AG04450 (cell line): ENCODE measurements around the gene IL1RN. TPM values are rescaled to one million over a fixed set of nuclear protein-coding genes. Genes with fewer than 3 reads are reported as not detected.

Experiments
- CTCF ChIA-PET: fragments of 300-600, 350-600 bp; formaldehyde crosslinking; extraction: SDS; loops from one replicate; lab custom pipeline; 2022; ENCODE audit warnings: antibody characterized with exemption, inconsistent platforms; lab: Charles Lee
- POLR2A ChIA-PET: fragments of 350-600 bp; formaldehyde crosslinking; extraction: SDS; loops from one replicate; lab custom pipeline; 2021; ENCODE audit warnings: antibody characterized with exemption, inconsistent platforms; lab: Yijun Ruan, JAX
- DNase-seq: peaks from one replicate; pipeline ENCODE4 v3.0.0-alpha.2; 2011; ENCODE audit warnings: low read depth, low spot score
- H3K27ac ChIP-seq: one replicate; pipeline ENCODE4 v1.5.1; 2012; ENCODE audit warnings: low read depth, low read length, control low read depth
- H3K27me3 ChIP-seq: one replicate; pipeline ENCODE4 v1.6.0; 2012; ENCODE audit warnings: low read length; ENCODE audit not compliant: control insufficient read depth, insufficient read depth
- H3K4me3 ChIP-seq: 2 replicates; pipeline ENCODE4 v1.5.1; 2011; ENCODE audit warnings: mild to moderate bottlenecking, low read depth, low read length, control low read depth
- H3K9me3 ChIP-seq: 2 replicates; pipeline ENCODE4 v1.5.1; 2012; ENCODE audit warnings: low read length; ENCODE audit not compliant: control insufficient read depth, insufficient read depth
- CTCF ChIP-seq: IDR thresholded peaks from 2 replicates; pipeline ENCODE4 v1.5.1; 2011; ENCODE audit warnings: low read depth, low read length, control low read depth, inconsistent platforms
- polyA plus RNA-seq: library from polyadenylated mRNA; depleted of rRNA; stranded (reverse); fragments of >200 nt; gene quantifications from 2 replicates; pipeline ENCODE4 v1.2.3, GENCODE V29; 2011

IL1RN gene
- polyA plus RNA-seq, 1 experiment = not detected

GRCh38 chr2:113112441-113112840 is 15.0 kb upstream of the IL1RN start:
- no peak overlapping the region for H3K4me3 ChIP-seq
- TF ChIP-seq CTCF = no peak
- H3K27ac ChIP-seq = no peak overlapping the region
- peaks cover 8% of the 10 kb centered on the region for H3K27me3 ChIP-seq
- no peaks in the 10 kb centered on the region for H3K9me3 ChIP-seq
- POLR2A ChIA-PET = no interaction called here
- CTCF ChIA-PET = interaction anchor here (1.8 kb wide), 1 partner anchor 26 kb away, joined by 5 read pairs; no protein-coding TSS in a partner anchor
- DNase-seq = no peak

DNA sequence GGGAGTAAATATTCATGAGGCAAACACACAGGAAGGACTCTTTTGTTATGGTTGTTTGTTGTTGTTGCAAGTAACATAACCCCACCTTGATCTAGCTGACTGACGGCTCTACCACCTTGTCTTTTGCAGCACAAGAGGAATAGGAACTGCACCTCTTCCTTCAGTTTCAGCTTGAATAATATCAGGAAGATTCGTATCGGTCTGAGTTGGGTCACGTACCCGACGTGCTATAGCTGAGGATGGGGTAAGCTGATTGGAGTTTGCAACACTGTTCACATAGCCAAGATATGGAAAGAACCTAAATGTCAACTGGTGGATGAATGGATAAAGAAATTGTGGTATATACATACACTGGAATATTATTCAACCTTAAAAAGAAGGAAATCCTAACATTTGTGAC is 14.5 kb upstream of the IL1RN start:
- Histone ChIP-seq H3K4me3 (no peak overlapping the region), H3K27ac (no peak overlapping the region), H3K27me3 (peaks cover 8% of the 10 kb centered on the region), H3K9me3 (no peaks in the 10 kb centered on the region)
- no peak for DNase-seq
- TF ChIP-seq CTCF = no peak
- POLR2A ChIA-PET = no interaction called here
- CTCF ChIA-PET = interaction anchor here (1.3 kb wide), 1 partner anchor 25 kb away, joined by 5 read pairs; no protein-coding TSS in a partner anchor

- Histone ChIP-seq H3K4me3 (no peak overlapping the region), H3K27me3 (peaks cover 8% of the 10 kb centered on the region), H3K9me3 (no peaks in the 10 kb centered on the region), H3K27ac (no peak overlapping the region)
- ChIA-PET POLR2A (no interaction called here), CTCF (interaction anchor here (1.3 kb wide), 1 partner anchor 24 kb away, joined by 5 read pairs; no protein-coding TSS in a partner anchor)
- no peak for TF ChIP-seq CTCF
- no peak for DNase-seq
These were observed 13.6 kb upstream of the IL1RN start for GRCh38 chr2:113113807-113114206.

- POLR2A ChIA-PET = no interaction called here
- Histone ChIP-seq H3K27ac (no peak overlapping the region), H3K4me3 (no peak overlapping the region), H3K27me3 (peaks cover 8% of the 10 kb centered on the region), H3K9me3 (no peaks in the 10 kb centered on the region)
- no peak for TF ChIP-seq CTCF
- CTCF ChIA-PET = interaction anchor here (1.3 to 4.5 kb wide), 2 partner anchors 22 to 24 kb away, joined by 3 to 17 read pairs; no protein-coding TSS in a partner anchor
- DNase-seq = no peak
These were observed 13.0 kb upstream of the IL1RN start for GRCh38 chr2:113114224-113114945.

- POLR2A ChIA-PET = no interaction called here
- H3K27me3 ChIP-seq = peaks cover 8% of the 10 kb centered on the region
- no peak overlapping the region for H3K27ac ChIP-seq
- TF ChIP-seq CTCF = no peak
- no peaks in the 10 kb centered on the region for H3K9me3 ChIP-seq
- CTCF ChIA-PET = interaction anchor here (1.3 to 4.5 kb wide), 2 partner anchors 21 to 23 kb away, joined by 3 to 17 read pairs; no protein-coding TSS in a partner anchor
- no peak for DNase-seq
- no peak overlapping the region for H3K4me3 ChIP-seq
These were observed 12.4 kb upstream of the IL1RN start for GRCh38 chr2:113114996-113115395.
